ENCODE measurements around the gene CLPTM1. TPM values are rescaled to one million over a fixed set of nuclear protein-coding genes. Genes with fewer than 3 reads are reported as not detected.

Gene CLPTM1
- total and polyA plus RNA-seq, 9 of the 15 experiments (the other 6 are each of a cell fraction or from before 2014, with no cell fraction given): 0.37 to 96.0 (median 27.5) TPM

- TF ChIP-seq KLF6 (CRISPR knock-in tag; IDR thresholded peaks at IDR 0.05; ENCODE audit: borderline replicate concordance) (no peak), ZNF24 (IDR thresholded peaks at IDR 0.05) (no peak), CBFA2T3 (IDR thresholded peaks at IDR 0.05) (peak; percentile 58), PHB (CRISPR knock-in tag; IDR thresholded peaks at IDR 0.05) (no peak), HDAC3 (IDR thresholded peaks at IDR 0.05; ENCODE audit: borderline replicate concordance, partially characterized antibody) (no peak), FUS (optimal IDR thresholded peaks at IDR 0.05; ENCODE audit: low read depth, low read length) (no peak), MED1 (CRISPR knock-in tag; IDR thresholded peaks at IDR 0.05; ENCODE audit: borderline replicate concordance) (no peak), MCM7 (IDR thresholded peaks at IDR 0.05) (no peak), ZMIZ1 (IDR thresholded peaks at IDR 0.05; ENCODE audit: low read depth in 2 of 2, low read length in 2 of 2) (no peak), MEF2D (tag; conservative IDR thresholded peaks at IDR 0.05; ENCODE audit: low read depth) (no peak), ZFP91 (CRISPR knock-in tag; IDR thresholded peaks at IDR 0.05) (no peak), SNRNP70 (optimal IDR thresholded peaks at IDR 0.05; ENCODE audit: low read depth, low read length) (no peak), ZBTB34 (CRISPR knock-in tag; IDR thresholded peaks at IDR 0.05) (no peak), KHSRP (IDR thresholded peaks at IDR 0.05) (no peak), DNMT1 (IDR thresholded peaks at IDR 0.05) (no peak), TFE3 (CRISPR knock-in tag; IDR thresholded peaks at IDR 0.05) (no peak), ZSCAN29 (IDR thresholded peaks at IDR 0.05) (no peak), GTF2A2 (tag; IDR thresholded peaks at IDR 0.05) (no peak), ESRRA (IDR thresholded peaks at IDR 0.05; ENCODE audit: borderline replicate concordance, low read depth) (peak; percentile 27; the same call in 1 of the 2 replicates), SAFB (IDR thresholded peaks at IDR 0.05; ENCODE audit: borderline replicate concordance, low read depth, low read length) (no peak), RBM39 (optimal IDR thresholded peaks at IDR 0.05; ENCODE audit: low read depth, low read length) (no peak), ZNF175 (CRISPR knock-in tag; IDR thresholded peaks at IDR 0.05; ENCODE audit: low read depth) (no peak), RFX7 (CRISPR knock-in tag; IDR thresholded peaks at IDR 0.05) (no peak)
Observed at GRCh38 chr19:44943801-44944249, 11.4 kb upstream of the CLPTM1 start (continued).

All from K562 (cell line).